Activated effector memory CD4-positive, alpha-beta T cell treated with Interleukin-2 at 50 U/mL for 16 hours (primary cell): ENCODE results near the gene ARHGEF7.

Experiments
- DNase-seq: peaks from one replicate; pipeline ENCODE4 v3.0.0-alpha.2; 2020

The ARHGEF7 gene

GRCh38 chr13:111111376-111111937 lies 3.7 kb upstream of the ARHGEF7 start:
- no peak for DNase-seq

GRCh38 chr13:111112196-111112595 lies 2.9 kb upstream of the ARHGEF7 start:
- DNase-seq: no peak

- no peak for DNase-seq
Observed at GRCh38 chr13:111114362-111115060, 599 bp upstream of the ARHGEF7 start.

GRCh38 chr13:111115965-111116521 lies 933 bp downstream of the ARHGEF7 start:
- no peak for DNase-seq

- no peak for DNase-seq
Observed at GRCh38 chr13:111116856-111117255, 1.7 kb downstream of the ARHGEF7 start.

- no peak for DNase-seq
Observed at GRCh38 chr13:111117289-111117688, 2.2 kb downstream of the ARHGEF7 start.

GRCh38 chr13:111117961-111118360 lies 2.9 kb downstream of the ARHGEF7 start:
- no peak for DNase-seq

- DNase-seq: no peak
Observed at GRCh38 chr13:111118898-111119607, 3.9 kb downstream of the ARHGEF7 start.

- no peak for DNase-seq
Observed at GRCh38 chr13:111119966-111120365, 4.9 kb downstream of the ARHGEF7 start.

- no peak for DNase-seq
Observed at GRCh38 chr13:111120422-111120821, 5.3 kb downstream of the ARHGEF7 start.

GRCh38 chr13:111120913-111121312 lies 5.8 kb downstream of the ARHGEF7 start:
- no peak for DNase-seq

GRCh38 chr13:111121506-111121905 lies 6.4 kb downstream of the ARHGEF7 start:
- DNase-seq: no peak

- DNase-seq: no peak
Observed at GRCh38 chr13:111122056-111122455, 6.9 kb downstream of the ARHGEF7 start.

GRCh38 chr13:111122631-111123030 lies 7.5 kb downstream of the ARHGEF7 start:
- DNase-seq: no peak

GRCh38 chr13:111123221-111123620 lies 8.1 kb downstream of the ARHGEF7 start:
- no peak for DNase-seq

GRCh38 chr13:111123649-111124048 lies 8.5 kb downstream of the ARHGEF7 start:
- DNase-seq: no peak

GRCh38 chr13:111126509-111126908 lies 11.4 kb downstream of the ARHGEF7 start:
- DNase-seq: no peak

GRCh38 chr13:111129465-111130115 lies 14.5 kb downstream of the ARHGEF7 start:
- DNase-seq: no peak

GRCh38 chr13:111130116-111130508 lies 15.0 kb downstream of the ARHGEF7 start:
- no peak for DNase-seq

- DNase-seq: no peak
Observed at GRCh38 chr13:111131048-111131447, 15.9 kb downstream of the ARHGEF7 start.

GRCh38 chr13:111131611-111132010 lies 16.5 kb downstream of the ARHGEF7 start:
- no peak for DNase-seq

- DNase-seq: no peak
Observed at GRCh38 chr13:111132948-111133347, 17.8 kb downstream of the ARHGEF7 start.

GRCh38 chr13:111139452-111139851 lies 24.3 kb downstream of the ARHGEF7 start:
- no peak for DNase-seq
